OCI-LY1 (cell line): ENCODE measurements around the gene ALDOA.

Source experiments
- CTCF ChIP-seq: fragments of 200-600 bp; sonication (generic), shearing (Covaris generic); IDR thresholded peaks from 2 replicates; pipeline ENCODE4 v1.5.1; 2017; ENCODE audit warnings: mild to moderate bottlenecking, antibody characterized with exemption, low read length, moderate library complexity, mixed read lengths
- EZH2 ChIP-seq: fragments of 200-600 bp; sonication (generic), shearing (Covaris generic); IDR thresholded peaks from 2 replicates; pipeline ENCODE4 v1.8.0; 2017; ENCODE audit warnings: borderline replicate concordance, mixed run types, mild to moderate bottlenecking, antibody characterized with exemption, low read length, moderate library complexity, mixed read lengths

DNA sequence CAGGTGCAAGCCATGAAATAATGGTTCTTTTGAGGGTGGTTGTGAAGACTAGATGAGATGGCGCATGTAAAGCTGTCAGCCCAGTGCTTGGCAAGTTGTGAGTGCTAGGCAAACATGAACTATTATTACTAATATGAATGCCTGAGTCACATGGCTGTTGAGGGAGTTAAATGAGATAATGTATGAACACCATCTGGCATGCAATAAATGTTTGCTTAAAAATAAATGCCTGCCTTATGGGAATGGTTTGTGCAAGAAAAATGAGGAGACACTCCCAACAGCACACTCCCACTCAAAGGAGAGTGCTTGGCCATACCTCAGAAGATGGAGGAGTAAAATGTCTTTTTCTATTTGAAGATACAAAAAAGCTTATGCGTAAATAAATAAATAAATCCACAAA, 53.9 kb downstream of the ALDOA start:
- TF ChIP-seq CTCF, result no peak
- TF ChIP-seq EZH2, result no peak
